ENCODE results near the gene PRSS2. TPM values are rescaled to one million over a fixed set of nuclear protein-coding genes. Genes with fewer than 3 reads are reported as not detected.

The PRSS2 gene
- total and polyA plus RNA-seq, 9 of the 15 experiments (the other 6 are each of a cell fraction or from before 2014, with no cell fraction given) = 1.3 to 23.9 (median 3.8) TPM

DNA sequence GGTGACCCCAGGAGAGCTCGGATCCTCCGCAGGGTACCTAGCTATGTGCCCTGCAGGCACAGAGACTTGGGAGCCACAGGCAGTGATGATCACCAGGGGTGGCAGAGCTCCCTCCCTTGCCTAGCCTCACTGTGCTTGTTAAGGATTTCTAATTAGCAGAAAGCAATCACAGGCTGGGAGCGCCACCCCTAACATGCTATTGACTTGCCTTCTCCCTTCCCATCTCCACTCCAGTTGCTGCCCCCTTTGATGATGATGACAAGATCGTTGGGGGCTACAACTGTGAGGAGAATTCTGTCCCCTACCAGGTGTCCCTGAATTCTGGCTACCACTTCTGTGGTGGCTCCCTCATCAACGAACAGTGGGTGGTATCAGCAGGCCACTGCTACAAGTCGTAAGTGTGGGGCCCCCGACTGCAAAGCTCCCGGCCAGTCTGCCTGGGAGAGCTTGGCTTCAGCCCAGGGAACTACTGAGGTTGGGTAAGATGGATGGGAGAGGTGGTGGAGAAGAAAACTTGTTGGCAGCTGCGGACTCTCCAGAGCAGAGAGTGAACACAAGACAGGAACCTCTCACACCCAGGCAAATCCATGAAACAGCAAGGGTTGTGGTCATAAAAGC is 20.3 kb upstream of the PRSS2 start:
- TF ChIP-seq, protein P1, sequence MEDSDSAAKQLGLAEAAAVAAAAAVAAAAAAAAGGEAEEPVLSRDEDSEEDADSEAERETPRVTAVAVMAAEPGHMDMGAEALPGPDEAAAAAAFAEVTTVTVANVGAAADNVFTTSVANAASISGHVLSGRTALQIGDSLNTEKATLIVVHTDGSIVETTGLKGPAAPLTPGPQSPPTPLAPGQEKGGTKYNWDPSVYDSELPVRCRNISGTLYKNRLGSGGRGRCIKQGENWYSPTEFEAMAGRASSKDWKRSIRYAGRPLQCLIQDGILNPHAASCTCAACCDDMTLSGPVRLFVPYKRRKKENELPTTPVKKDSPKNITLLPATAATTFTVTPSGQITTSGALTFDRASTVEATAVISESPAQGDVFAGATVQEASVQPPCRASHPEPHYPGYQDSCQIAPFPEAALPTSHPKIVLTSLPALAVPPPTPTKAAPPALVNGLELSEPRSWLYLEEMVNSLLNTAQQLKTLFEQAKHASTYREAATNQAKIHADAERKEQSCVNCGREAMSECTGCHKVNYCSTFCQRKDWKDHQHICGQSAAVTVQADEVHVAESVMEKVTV (CRISPR knock-in tag; IDR thresholded peaks at IDR 0.05) = no peak
- TF ChIP-seq NCOA4 (IDR thresholded peaks at IDR 0.05; ENCODE audit: partially characterized antibody) = no peak
- TF ChIP-seq SREBF2 (CRISPR knock-in tag; IDR thresholded peaks at IDR 0.05) = no peak
- no peak for TF ChIP-seq TAF7 (tag; IDR thresholded peaks at IDR 0.05)
- no peak for TF ChIP-seq HMGN3 (IDR thresholded peaks at IDR 0.05; ENCODE audit: borderline replicate concordance, extremely low read depth, insufficient read length, low read depth, low read length)
- TF ChIP-seq ZNF274 (IDR thresholded peaks at IDR 0.05; ENCODE audit: borderline replicate concordance, low read depth, low read length) = no peak
- no peak for TF ChIP-seq ZNF146 (CRISPR knock-in tag; IDR thresholded peaks at IDR 0.05; ENCODE audit: unreplicated experiment)
- no peak for TF ChIP-seq NR2F6 (CRISPR knock-in tag; IDR thresholded peaks at IDR 0.05)
- TF ChIP-seq NFYB (IDR thresholded peaks at IDR 0.05; ENCODE audit: extremely low read depth, insufficient read length) = no peak
- TF ChIP-seq ZNF75A (CRISPR knock-in tag; IDR thresholded peaks at IDR 0.05) = no peak
- no peak for TF ChIP-seq RB1 (IDR thresholded peaks at IDR 0.05; ENCODE audit: low read depth)
- TF ChIP-seq, protein P2, sequence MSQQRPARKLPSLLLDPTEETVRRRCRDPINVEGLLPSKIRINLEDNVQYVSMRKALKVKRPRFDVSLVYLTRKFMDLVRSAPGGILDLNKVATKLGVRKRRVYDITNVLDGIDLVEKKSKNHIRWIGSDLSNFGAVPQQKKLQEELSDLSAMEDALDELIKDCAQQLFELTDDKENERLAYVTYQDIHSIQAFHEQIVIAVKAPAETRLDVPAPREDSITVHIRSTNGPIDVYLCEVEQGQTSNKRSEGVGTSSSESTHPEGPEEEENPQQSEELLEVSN (IDR thresholded peaks at IDR 0.05; ENCODE audit: borderline replicate concordance in 1 of 2, extremely low read depth in 1 of 2, insufficient read depth in 1 of 2, insufficient read length in 1 of 2, low read depth in 1 of 2, low read length in 1 of 2, poor library complexity in 1 of 2, severe bottlenecking in 1 of 2) = no peak
- no peak for TF ChIP-seq MEF2D (tag; conservative IDR thresholded peaks at IDR 0.05; ENCODE audit: low read depth)
- no peak for TF ChIP-seq HSF4 (CRISPR knock-in tag; IDR thresholded peaks at IDR 0.05; ENCODE audit: borderline replicate concordance)
- TF ChIP-seq PCBP2 (IDR thresholded peaks at IDR 0.05; ENCODE audit: low read depth, low read length, poor library complexity, severe bottlenecking) = no peak
- no peak for TF ChIP-seq SMAD2 (IDR thresholded peaks at IDR 0.05; ENCODE audit: low read depth, low read length)
- TF ChIP-seq ZNF175 (CRISPR knock-in tag; IDR thresholded peaks at IDR 0.05; ENCODE audit: low read depth) = no peak
- no peak for TF ChIP-seq TEAD4 (IDR thresholded peaks at IDR 0.05; ENCODE audit: low read length)
- TF ChIP-seq TEAD4 (CRISPR knock-in tag; IDR thresholded peaks at IDR 0.05; ENCODE audit: borderline replicate concordance) = no peak
- in situ Hi-C loops (cut with MboI) (no loop called here), intact Hi-C loops (cut with micrococcal nuclease) (no loop called here)
- DNase-seq (ENCODE audit: extremely low read depth in 1 of 4, low spot score in 3 of 4) (no peak), FAIRE-seq (no peak), ATAC-seq (no peak)
- Histone ChIP-seq H3K4me3 (no peak overlapping the region), H2AFZ (ENCODE audit: low read depth, low read length) (no peak overlapping the region), H3K36me3 (ENCODE audit: control insufficient read depth, insufficient read depth, low read length) (no peaks in the 10 kb centered on the region), H3K9me3 (replicated peaks; ENCODE audit: control insufficient read depth, insufficient read depth, low read depth, low read length) (no peaks in the 10 kb centered on the region), H3K27me3 (ENCODE audit: control insufficient read depth in 2 of 2, insufficient read depth in 2 of 2, low read length in 2 of 2) (peaks cover 3 to 31% of the 10 kb centered on the region in 2 experiments; a peak in 4 of 5 replicates), H3K4me2 (ENCODE audit: insufficient read depth, low read length) (no peak overlapping the region), H3K4me1 (replicated peaks in 1 of 2; ENCODE audit: control insufficient read depth in 2 of 2, insufficient read depth in 2 of 2, low read length in 2 of 2) (no peaks in the 10 kb centered on the region), H3K27ac (ENCODE audit: extremely low read depth, low read depth, low read length) (no peak overlapping the region), H3K9ac (ENCODE audit: insufficient read depth in 1 of 2, low read depth in 2 of 2, low read length in 2 of 2) (no peak overlapping the region), H3K9me1 (ENCODE audit: control insufficient read depth, insufficient read depth, low read length) (no peaks in the 10 kb centered on the region), H4K20me1 (replicated peaks; ENCODE audit: control insufficient read depth, insufficient read depth, low read length) (no peaks in the 10 kb centered on the region), H3K79me2 (ENCODE audit: control insufficient read depth, insufficient read depth, low read length) (no peaks in the 10 kb centered on the region)
- BruUV-seq (replicated peaks) = no TSS peak
- CTCF ChIA-PET (ENCODE audit: low intra/inter-chr PET ratio) = no interaction called here
- WGBS (ENCODE audit: insufficient coverage, low coverage, missing lambda C conversion rate) = 0% methylated on average over 9 of the region's 9 CpGs
- POLR2A ChIA-PET = interaction anchor here (0.6 kb wide), 1 partner anchor 58 kb away, joined by 3 read pairs; no protein-coding TSS in a partner anchor

Measured in K562 (cell line).